ENCODE measurements around the gene CCDC28B.

Gene CCDC28B

DNA sequence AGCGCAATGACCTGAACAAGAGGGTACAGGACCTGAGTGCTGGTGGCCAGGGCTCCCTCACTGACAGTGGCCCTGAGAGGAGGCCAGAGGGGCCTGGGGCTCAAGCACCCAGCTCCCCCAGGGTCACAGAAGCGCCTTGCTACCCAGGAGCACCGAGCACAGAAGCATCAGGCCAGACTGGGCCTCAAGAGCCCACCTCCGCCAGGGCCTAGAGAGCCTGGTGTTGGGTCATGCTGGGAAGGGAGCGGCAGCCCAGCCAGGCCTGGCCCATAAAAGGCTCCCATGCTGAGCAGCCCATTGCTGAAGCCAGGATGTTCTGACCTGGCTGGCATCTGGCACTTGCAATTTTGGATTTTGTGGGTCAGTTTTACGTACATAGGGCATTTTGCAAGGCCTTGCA lies 5.4 kb upstream of the CCDC28B start:
- DNase-seq (ENCODE audit: low spot score), result no peak

- DNase-seq (ENCODE audit: low spot score), result no peak
These were observed 4.9 kb upstream of the CCDC28B start for GRCh38 chr1:32195531-32195930.

GRCh38 chr1:32195972-32196823 lies 4.2 kb upstream of the CCDC28B start:
- DNase-seq (ENCODE audit: low spot score), result no peak

- DNase-seq (ENCODE audit: low spot score), result peak; percentile 41
These were observed 3.3 kb upstream of the CCDC28B start for GRCh38 chr1:32197074-32197473.

DNA sequence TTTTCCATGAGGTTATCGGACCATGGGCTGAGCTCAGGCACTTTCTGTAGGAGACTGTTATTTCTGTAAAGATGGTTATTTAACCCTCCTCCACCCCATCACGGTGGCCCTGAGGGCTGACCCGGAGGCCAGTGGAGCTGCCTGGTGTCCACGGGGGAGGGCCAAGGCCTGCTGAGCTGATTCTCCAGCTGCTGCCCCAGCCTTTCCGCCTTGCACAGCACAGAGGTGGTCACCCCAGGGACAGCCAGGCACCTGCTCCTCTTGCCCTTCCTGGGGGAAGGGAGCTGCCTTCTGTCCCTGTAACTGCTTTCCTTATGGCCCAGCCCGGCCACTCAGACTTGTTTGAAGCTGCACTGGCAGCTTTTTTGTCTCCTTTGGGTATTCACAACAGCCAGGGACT lies 2.6 kb upstream of the CCDC28B start:
- no peak for DNase-seq (ENCODE audit: low spot score)

DNA sequence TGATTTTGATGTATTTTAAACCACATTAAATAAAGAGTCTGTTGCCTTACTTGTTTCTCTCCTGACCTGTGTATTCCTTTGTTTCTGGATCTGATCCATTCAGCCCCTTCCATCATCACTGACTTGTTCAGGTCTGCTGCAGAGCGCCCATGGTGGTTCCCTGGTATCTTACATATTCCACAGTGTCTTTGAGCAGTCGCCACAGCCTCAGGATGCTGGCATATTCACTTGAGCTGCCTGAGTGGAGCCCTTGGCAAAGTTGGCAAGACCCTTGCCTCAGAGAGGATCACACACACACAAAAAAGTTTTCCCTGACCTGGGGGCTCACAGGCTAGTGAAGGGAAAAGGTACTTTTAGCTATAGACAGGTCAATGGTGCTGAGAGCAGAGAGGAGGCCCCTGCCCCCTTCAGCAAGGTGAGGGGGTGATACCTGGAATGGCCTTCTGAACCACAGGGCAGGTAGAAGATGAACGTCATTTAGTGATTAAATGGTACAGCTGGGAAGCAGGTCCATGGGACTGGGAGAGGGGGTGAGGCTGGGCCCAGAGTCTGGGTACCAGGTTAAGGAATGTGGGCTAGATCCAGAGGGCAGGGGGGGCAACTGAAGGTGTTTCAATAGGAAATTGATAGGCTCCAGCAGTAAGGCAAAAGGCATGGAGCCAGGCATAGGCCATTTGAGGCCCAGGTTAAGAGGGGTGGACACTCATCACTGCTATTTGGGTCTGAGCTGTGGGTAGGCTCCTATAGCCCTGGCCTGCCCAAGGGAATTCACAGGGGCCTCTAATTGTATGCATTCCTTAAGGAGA lies 2.0 kb upstream of the CCDC28B start:
- DNase-seq (ENCODE audit: low spot score), result no peak

- no peak for DNase-seq (ENCODE audit: low spot score)
These were observed 1.2 kb upstream of the CCDC28B start for GRCh38 chr1:32199043-32199716.

GRCh38 chr1:32199717-32200072 lies 700 bp upstream of the CCDC28B start:
- no peak for DNase-seq (ENCODE audit: low spot score)

DNA sequence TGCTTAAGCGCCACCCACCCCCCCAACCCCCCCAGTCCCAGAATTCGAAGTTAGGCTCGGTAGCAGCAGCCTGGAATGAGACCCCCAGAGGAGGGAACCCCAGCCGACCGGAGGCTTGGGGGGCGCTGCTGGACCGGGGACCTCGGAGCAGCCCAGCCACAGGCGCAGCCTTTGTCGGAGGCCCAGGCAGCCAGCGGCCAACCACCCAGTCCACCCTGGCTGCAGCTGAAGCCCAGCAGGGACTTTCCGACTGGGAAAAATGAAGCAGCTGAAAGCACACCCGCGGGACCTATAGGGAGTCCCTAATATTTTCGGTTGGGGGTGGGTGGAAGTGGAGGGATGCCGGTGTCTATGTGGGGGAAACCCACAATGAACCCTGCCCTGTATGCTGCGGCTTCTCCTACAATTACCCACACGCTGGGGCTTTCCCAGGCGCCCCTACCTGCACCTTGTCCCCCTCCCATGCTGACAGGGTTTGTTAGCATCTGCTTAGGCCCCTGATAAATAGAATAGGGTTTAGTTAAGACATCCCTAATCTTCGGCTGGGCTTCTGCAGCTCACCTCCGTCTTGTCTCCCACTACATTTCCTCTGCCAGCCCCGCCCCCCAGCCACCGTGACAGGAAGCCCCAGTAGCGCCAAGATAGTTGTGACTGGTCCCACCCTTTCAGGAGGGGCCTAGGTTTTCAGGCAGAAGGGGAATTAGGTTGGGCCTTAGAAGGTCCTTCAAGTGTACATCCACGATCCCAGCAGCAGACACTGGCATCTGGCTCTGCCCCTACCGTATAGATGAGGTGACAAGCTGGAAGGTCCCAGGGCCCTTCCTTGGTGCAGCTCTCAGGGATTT lies 838 bp downstream of the CCDC28B start:
- peak; percentile 41 for DNase-seq (ENCODE audit: low spot score)

DNA sequence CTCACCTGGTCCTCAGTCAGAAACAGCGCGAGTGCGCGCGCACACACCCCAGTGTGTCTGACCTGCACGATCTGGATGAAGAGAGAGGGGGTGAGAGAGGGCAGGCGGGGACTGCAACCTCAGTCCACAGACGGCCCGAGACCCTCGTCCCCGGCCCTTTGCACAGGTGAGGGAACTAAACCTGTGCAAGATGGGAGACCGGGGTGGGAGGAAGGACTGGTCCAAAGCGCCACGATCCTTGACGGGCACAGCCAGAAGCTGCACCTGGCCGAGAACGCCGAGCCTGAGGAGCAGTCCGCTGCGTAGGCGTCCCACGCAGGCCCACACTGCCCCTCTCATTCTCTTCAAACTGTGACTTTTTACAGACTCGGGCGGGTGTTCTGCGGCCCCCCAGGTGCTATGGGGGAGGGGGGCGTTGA lies 4.6 kb downstream of the CCDC28B start:
- DNase-seq (ENCODE audit: low spot score), result no peak

- peak; percentile 89 for DNase-seq (ENCODE audit: low spot score)
These were observed 5.3 kb downstream of the CCDC28B start, which contains the start of gene IQCC for GRCh38 chr1:32205401-32206370. Gene IQCC (plus strand): TSS chr1:32205671. CDS start chr1:32205682, 11 bp downstream.

DNA sequence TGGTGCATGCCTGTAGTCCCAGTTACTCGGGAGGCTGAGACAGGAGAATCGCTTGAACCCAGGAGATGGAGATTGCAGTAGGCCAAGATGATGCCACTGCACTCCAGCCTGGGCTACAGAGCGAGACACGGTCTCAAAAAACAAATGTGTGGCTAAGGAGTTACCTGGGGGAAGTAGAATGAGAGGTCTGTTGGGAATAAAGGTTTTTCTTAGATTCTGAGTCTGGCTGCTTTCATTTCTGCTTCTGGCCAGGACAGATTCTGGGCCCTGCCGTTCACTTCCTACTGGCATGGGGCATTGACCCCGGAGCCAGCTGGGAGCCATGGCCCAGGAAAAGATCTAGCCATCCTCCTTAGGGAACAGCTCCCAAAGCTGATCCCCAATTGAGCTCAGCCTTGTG lies 8.1 kb downstream of the CCDC28B start:
- DNase-seq (ENCODE audit: low spot score), result no peak

- DNase-seq (ENCODE audit: low spot score), result peak; percentile 94
These were observed 8.5 kb downstream of the CCDC28B start, which contains the start of gene DCDC2B for GRCh38 chr1:32208891-32209328. Gene DCDC2B (plus strand): TSS chr1:32209089. CDS start chr1:32209094, 5 bp downstream.

DNA sequence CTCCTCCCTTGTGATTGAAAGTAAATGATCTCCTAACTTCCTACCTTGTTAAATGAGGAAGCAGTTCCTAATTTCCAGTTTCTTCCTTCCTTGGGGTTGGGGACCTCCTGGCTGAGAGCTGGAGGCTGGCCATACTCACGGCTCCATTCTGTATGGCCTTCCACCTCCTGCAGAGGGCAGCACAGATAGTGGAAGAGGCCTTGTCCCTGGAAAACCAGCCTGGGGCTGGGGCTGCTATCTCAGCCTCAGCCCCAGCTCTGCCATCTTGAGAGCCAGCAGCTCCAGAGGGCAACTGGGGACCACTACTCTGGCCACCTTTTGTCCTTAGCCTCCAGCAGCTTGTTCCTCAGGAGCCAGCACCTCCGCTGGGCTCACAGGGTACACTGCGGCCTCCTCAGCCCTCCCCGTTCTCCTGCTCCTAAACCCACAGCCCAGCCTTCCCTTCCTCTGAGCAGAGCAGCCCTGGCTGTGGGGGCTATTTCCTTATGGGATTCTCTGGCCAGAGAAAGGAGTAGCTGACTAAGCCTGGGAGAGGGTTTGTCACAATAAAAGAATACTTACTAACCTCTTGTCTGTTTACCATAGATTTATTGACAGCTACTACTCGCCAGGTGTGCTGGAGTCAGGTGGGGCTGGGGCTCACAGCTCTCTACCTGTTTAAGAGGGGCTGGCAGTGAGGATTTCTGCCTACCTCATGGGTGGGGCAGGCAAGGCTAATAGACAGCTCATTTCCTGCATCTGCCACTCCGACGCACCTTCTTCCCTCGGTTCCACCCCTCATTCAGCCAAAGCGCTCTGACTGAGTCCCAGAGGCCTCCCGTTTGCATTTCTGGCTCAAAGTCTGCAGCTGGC lies 15.5 kb downstream of the CCDC28B start:
- DNase-seq (ENCODE audit: low spot score), result peak; percentile 71

- DNase-seq (ENCODE audit: low spot score), result no peak
These were observed 16.2 kb downstream of the CCDC28B start for GRCh38 chr1:32216566-32216965.

DNA sequence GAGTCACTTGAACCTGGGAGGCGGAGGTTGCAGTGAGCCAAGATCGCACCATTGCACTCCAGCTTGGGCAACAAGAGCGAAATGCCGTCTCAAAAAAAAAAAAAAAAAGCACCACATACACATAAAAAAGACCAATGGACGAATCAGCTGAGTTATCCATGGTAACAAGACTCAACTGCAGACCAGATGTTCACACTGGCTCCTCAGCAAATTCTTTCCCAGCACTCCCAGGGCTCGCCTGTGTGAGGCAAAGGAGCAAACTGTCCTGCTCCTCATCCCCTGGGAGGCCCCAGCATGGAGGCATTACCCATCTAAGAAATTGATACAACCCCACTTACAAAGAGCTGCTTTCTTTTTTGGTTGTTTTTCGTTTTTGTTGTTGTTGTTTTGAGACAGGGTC lies 18.6 kb downstream of the CCDC28B start:
- no peak for DNase-seq (ENCODE audit: low spot score)

DNA sequence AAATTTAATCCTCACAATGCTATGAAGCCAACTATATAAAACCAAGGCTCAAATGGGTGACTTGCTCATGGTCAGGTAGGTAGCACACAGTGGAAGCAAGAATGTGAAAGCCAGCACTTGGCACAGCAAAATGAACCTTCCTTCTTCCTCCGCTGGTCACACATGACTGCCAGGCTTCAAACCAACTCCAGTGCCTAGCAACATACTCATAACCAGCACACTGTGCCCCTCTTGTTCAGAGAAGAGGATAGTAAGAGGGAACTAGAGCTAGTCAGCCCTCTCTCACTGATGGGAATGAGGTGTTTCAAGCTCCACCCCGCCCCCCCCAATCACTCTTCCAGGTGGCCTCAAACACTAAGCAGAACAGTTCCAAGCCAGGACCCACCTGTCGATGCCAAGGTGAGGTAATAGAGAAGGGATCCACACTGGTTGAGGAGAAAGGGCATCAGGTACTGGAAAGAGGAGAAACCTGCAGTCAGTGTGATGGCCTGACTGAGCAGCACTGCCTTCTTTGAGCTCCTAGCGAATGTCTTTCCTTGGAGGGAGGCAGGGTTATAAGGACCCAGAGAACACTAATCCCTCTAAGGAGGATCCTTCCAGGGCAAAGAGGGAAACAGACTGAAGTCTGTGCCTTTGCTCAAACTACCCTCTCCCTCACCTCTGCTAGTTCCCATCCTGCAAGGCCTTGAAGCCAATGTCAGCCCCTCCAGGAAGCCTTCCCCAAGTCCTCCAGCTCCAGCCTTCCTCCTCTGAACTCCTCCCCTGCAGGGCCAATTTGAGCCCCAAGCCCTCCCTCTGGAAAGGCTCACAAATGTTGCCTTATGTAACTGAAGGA lies 20.6 kb downstream of the CCDC28B start:
- DNase-seq (ENCODE audit: low spot score), result peak; percentile 94

DNA sequence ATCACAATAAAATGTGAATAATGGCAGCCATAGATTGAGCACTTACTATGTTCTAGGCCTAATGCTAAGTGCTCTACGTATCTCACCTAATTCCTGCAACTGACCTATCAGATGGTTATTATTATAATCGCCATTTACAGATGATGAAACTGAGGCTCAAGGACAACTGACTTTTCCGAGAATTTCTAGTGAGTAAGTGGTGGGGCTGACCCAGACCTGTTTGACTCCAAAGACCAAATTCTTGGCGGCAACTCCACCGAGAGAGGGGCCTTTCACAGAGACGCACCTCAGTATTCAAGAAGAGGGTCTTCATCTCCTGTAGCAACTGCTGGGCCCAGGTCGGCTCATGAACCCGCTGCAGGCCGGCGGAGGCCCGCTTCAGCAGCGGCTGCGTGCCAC lies 21.2 kb downstream of the CCDC28B start:
- no peak for DNase-seq (ENCODE audit: low spot score)

Measured in kidney tubule cell (primary cell).